Psoas muscle (tissue), 8 donors: ENCODE results near the gene UBE2E1. TPM values are rescaled to one million over a fixed set of nuclear protein-coding genes. Genes with fewer than 3 reads are reported as not detected.

ENCODE experiments used
- ATAC-seq, 4 donors: fragments of 200-7000 bp; cut with Tn5 transposase; one replicate each; pipeline ENCODE4 v1.9.1; 2020; ENCODE audit warnings: moderate library complexity in 3 of 4, mild to moderate bottlenecking in 2 of 4
- DNase-seq, 2 donors: peaks; one replicate each; pipeline ENCODE4 v3.0.0-alpha.2; 2020
- H3K27ac ChIP-seq: fragments of 200-600 bp; one replicate; pipeline ENCODE4 v1.8.0; 2022
- H3K27me3 ChIP-seq, 3 donors: fragments of 200-600 bp in 1 of 3; one replicate each; pipeline versions ENCODE4 v1.6.1 to v1.8.0; 2013 to 2022; ENCODE audit warnings: low read length in 2 of 3, mild to moderate bottlenecking in 2 of 3, moderate library complexity in 1 of 3; ENCODE audit not compliant: insufficient read depth in 3 of 3
- H3K36me3 ChIP-seq, 2 donors: fragments of 200-600 bp in 1 of 2; one replicate each; pipeline versions ENCODE4 v1.6.1 to v1.8.0; 2013 to 2022; ENCODE audit warnings: low read depth in 1 of 2, mild to moderate bottlenecking in 1 of 2, moderate library complexity in 1 of 2; ENCODE audit not compliant: insufficient read depth in 1 of 2
- H3K4me1 ChIP-seq: fragments of 200-600 bp; one replicate; pipeline ENCODE4 v1.8.0; 2022
- H3K4me3 ChIP-seq: fragments of 200-600 bp; one replicate; pipeline ENCODE4 v1.8.0; 2022; ENCODE audit warnings: mild to moderate bottlenecking
- H3K9me3 ChIP-seq: fragments of 200-600 bp; one replicate; pipeline ENCODE4 v1.8.0; 2022
- WGBS, 3 donors: extraction: QIAGEN DNeasy Blood & Tissue Kit; methylation state at CpG; one replicate each; pipeline versions ENCODE4 v1.1.6 to v1.1.7; 2013; 5-methylcytosine and 5-hydroxymethylcytosine counted together
- intact Hi-C, 2 donors: fragments of 100-400 bp; cut with DNase I; formaldehyde crosslinking; loops; one replicate each; pipeline versions ENCODE4 v1.11.0 to v1.14.2; 2022
- polyA plus RNA-seq, 3 donors: library from polyadenylated mRNA; stranded (reverse); fragments of 200-250 nt; gene quantifications; one replicate each; pipeline ENCODE4 v1.2.3, GENCODE V29; 2013
- total RNA-seq, 4 donors: library from RNA; stranded (reverse); fragmentation: NEBNext Ultra II Directional in 2 of 4; extraction: Animal tissue kit (Norgen Biotek cat#: 25700) in 2 of 4; gene quantifications; one replicate each; pipeline versions ENCODE4 v1.2.1 to v1.2.4, GENCODE V29; 2021 to 2023
- TF ChIP-seq, protein P1 (sequence below): fragments of 200-600 bp; IDR thresholded peaks from one replicate; pipeline ENCODE4 v1.8.0; 2022; ENCODE audit warnings: antibody characterized with exemption
- donor health status: healthy with polysubstance abuse.
- donor health status: DM: no; HTN: no; CAD: no; lungs with moderate emphysema.
- donor health status: Bipolar disorder and iron deficiency.
- donor health status: healthy.
- donor health status: DM: yes; HTN: yes; CAD: no.
- donor health status: DM: no; HTN: no; CAD: no.
- donor health status: DM: no; HTN: no; CAD: no.
- donor health status: DM: yes; HTN: yes; CAD: no.

UBE2E1 gene
- total and polyA plus RNA-seq, 7 donors, result 54.1 to 112 (median 85.9) TPM

DNA sequence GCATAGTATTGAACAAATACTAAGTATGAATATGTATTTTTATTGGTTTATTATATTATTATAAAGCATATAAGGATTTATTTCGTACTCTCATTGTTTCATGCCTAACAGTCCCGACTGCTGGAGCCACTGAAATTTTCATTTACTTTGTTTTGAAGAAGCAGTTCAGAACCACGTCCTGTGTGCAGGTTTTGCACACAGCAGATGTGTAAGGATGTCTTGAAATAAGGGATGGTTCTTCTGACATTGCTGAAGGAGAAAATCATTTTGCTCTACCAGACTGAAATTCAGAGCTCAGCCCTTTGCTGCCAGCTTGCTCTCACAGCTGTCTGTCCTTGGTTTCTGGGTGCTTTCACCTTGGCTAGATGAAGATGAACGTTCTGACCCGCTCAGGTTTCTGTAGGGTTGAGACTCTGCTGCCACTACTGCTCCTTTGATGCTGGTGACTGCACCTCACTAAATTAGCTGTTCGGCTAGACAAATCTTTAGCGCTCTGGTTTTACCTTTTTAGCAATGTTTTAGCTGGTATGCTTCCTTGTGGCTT is 54.2 kb downstream of the UBE2E1 start:
- intact Hi-C loops, result loop anchor here in 1 of 2 donors (5.0 kb wide), 1 partner anchor 53 kb away; the partner anchor contains the start of gene UBE2E1
- no peaks in the 10 kb centered on the region for H3K36me3 ChIP-seq
- H3K4me1 ChIP-seq, result peaks cover 63% of the 10 kb centered on the region
- ATAC-seq (peak in 3 of 4 donors; percentile 41 to 65 (median 47)), DNase-seq (no peak)
- 60 to 78% (median 66%) methylated on average over 7 of the region's 7 CpGs for WGBS, 3 donors
- no peak overlapping the region for H3K4me3 ChIP-seq
- TF ChIP-seq, protein P1, sequence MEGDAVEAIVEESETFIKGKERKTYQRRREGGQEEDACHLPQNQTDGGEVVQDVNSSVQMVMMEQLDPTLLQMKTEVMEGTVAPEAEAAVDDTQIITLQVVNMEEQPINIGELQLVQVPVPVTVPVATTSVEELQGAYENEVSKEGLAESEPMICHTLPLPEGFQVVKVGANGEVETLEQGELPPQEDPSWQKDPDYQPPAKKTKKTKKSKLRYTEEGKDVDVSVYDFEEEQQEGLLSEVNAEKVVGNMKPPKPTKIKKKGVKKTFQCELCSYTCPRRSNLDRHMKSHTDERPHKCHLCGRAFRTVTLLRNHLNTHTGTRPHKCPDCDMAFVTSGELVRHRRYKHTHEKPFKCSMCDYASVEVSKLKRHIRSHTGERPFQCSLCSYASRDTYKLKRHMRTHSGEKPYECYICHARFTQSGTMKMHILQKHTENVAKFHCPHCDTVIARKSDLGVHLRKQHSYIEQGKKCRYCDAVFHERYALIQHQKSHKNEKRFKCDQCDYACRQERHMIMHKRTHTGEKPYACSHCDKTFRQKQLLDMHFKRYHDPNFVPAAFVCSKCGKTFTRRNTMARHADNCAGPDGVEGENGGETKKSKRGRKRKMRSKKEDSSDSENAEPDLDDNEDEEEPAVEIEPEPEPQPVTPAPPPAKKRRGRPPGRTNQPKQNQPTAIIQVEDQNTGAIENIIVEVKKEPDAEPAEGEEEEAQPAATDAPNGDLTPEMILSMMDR, result no peak
- peak overlapping the region; percentile 89 for H3K27ac ChIP-seq
- H3K9me3 ChIP-seq, result no peaks in the 10 kb centered on the region
- no peaks in the 10 kb centered on the region for H3K27me3 ChIP-seq

DNA sequence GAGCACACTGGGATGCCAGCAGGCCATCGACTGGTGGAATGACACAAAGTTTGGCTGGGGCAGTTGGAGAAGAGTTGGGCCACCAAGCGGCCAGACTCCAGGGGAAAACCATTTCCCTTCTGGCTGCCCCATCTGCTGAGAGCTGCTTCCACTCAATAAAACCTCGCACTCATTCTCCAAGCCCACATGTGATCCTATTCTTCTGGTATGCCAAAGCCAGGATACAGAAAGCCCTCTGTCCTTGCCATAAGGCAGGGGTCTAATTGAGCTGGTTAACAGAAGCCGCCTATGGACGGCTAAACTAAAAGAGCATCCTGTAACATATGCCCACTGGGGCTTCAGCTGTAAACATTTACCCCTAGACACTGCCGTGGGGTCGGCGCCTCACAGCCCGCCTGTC is 55.9 kb downstream of the UBE2E1 start:
- intact Hi-C loops, result no loop called here

DNA sequence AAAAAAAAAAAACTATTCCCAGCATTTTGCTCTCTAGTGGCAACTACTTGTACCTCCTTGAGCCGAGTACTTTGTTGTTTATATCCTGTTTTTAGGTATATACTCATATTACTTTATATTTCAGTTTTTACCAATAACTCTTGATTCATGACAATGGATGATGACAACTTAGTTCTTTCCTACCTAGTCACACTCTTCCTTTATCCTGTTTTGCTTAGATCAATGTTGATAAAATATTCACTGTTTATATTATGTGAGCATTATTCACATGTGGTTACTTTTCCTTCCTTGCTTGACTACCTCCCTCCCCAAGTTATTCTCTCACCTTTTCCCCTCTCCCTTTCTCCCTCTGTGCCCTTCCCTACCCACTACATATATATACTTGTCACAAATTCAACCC is 57.3 kb downstream of the UBE2E1 start:
- DNase-seq (no peak), ATAC-seq (no peak)
- Histone ChIP-seq H3K4me1 (peaks cover 75% of the 10 kb centered on the region), H3K36me3 (no peaks in the 10 kb centered on the region), H3K9me3 (no peaks in the 10 kb centered on the region), H3K4me3 (no peak overlapping the region), H3K27me3 (no peaks in the 10 kb centered on the region), H3K27ac (peak overlapping the region; percentile 11)
- TF ChIP-seq, protein P1, result no peak
- WGBS, 3 donors, result 75 to 87% (median 85%) methylated on average over 1 of the region's 1 CpG
- intact Hi-C loops, result no loop called here

More for the DNA sequence above, 55.9 kb downstream of the UBE2E1 start:
- no peak for DNase-seq
- TF ChIP-seq, protein P1, result no peak
- no peaks in the 10 kb centered on the region for H3K27me3 ChIP-seq
- no peak for ATAC-seq
- peak overlapping the region; percentile 89 for H3K27ac ChIP-seq
- H3K9me3 ChIP-seq, result no peaks in the 10 kb centered on the region
- H3K4me1 ChIP-seq, result peaks cover 74% of the 10 kb centered on the region
- WGBS, 3 donors, result 84 to 86% (median 86%) methylated on average over 9 of the region's 9 CpGs
- no peaks in the 10 kb centered on the region for H3K36me3 ChIP-seq
- H3K4me3 ChIP-seq, result no peak overlapping the region

DNA sequence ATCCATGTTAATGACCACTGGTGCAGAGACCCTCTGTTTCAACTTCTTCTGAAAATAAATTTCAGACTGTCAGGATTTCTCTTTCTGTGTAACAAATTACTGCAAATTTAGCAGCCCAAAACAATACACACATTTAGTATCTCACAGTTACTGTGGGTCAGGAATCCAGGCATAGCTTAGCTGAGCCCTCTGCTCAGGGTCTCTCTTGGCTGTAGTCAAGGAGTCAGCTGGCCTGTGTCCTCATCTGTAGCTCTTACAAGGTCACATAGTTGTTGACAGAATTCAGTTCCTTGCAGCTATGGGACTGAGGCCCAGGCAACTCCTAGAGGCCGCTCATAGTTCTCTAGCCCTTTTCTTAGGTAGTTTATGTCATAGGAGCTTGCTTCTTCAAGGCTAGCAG is 59.2 kb downstream of the UBE2E1 start:
- WGBS, 3 donors, result 42 to 55% (median 44%) methylated on average over 1 of the region's 1 CpG
- TF ChIP-seq, protein P1, result no peak
- intact Hi-C loops, result no loop called here
- H3K4me1 ChIP-seq, result peaks cover 71% of the 10 kb centered on the region
- H3K27ac ChIP-seq, result peak overlapping the region; percentile 74
- ATAC-seq, result peak; percentile 37 to 52 (median 46)
- no peak overlapping the region for H3K4me3 ChIP-seq
- no peak for DNase-seq
- no peaks in the 10 kb centered on the region for H3K27me3 ChIP-seq
- H3K36me3 ChIP-seq, result no peaks in the 10 kb centered on the region
- no peaks in the 10 kb centered on the region for H3K9me3 ChIP-seq
